Effector CD8-positive, alpha-beta T cell (primary cell): ENCODE data around the gene ARHGEF1.

Experiments used
- DNase-seq: peaks from one replicate; lab custom pipeline; 2025; lab: John Stamatoyannopoulos, UW
- total RNA-seq, 4 experiments: gene quantifications; one replicate each; lab custom pipeline; 2026; lab: John Stamatoyannopoulos, UW

ARHGEF1 gene, protein sequence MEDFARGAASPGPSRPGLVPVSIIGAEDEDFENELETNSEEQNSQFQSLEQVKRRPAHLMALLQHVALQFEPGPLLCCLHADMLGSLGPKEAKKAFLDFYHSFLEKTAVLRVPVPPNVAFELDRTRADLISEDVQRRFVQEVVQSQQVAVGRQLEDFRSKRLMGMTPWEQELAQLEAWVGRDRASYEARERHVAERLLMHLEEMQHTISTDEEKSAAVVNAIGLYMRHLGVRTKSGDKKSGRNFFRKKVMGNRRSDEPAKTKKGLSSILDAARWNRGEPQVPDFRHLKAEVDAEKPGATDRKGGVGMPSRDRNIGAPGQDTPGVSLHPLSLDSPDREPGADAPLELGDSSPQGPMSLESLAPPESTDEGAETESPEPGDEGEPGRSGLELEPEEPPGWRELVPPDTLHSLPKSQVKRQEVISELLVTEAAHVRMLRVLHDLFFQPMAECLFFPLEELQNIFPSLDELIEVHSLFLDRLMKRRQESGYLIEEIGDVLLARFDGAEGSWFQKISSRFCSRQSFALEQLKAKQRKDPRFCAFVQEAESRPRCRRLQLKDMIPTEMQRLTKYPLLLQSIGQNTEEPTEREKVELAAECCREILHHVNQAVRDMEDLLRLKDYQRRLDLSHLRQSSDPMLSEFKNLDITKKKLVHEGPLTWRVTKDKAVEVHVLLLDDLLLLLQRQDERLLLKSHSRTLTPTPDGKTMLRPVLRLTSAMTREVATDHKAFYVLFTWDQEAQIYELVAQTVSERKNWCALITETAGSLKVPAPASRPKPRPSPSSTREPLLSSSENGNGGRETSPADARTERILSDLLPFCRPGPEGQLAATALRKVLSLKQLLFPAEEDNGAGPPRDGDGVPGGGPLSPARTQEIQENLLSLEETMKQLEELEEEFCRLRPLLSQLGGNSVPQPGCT
- 629 to 1,257 (median 970) reads per million in 4 experiments for total RNA-seq

DNA sequence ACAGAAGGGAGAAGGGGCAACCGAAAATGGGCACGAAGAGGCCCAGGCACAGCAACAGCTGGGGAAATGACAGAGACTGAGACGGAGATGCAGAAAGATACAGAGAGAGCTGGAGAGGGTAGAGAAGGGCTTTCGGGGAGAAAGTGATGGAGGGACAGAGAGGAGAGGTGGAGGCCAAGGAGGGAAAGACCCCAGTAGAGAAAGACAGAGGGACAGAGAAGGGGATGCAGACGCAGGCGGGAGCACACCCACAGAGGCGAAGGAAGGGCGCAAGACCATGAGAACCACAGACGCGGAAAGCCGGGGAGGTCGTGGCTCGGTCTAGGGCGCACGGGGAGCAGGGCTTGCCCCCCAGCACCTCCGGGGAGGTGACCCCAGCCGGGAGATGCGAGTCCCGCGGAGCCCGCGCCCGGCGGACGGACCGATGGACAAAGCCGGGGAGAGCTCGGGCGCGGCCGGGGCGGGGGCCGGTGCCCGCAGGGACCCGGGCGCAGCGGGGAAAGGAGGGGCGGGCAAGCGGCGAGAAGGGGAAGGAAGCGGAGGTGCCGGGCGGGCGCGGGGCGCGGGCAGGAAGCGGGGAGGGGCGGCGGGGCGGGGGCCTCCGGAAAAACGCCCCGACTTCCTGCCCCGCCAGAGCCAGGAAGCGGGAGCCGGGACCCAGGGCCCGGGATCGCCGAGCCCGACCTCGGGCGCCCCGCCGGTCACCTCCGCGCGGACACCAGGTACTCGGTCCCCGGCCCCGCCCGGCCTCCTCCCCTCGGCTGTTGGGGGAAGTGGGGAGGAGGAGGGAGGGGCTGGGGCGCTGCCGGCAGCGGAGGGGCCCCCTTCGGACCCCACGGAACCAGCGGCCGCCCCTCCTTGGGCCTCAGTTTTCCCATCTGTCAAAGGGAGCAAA is at the start of gene ARHGEF1:
ARHGEF1 (plus strand) TSS at position 617 of the 895 bp plus-strand sequence. CDS start 4,899 bp downstream, outside the sequence.
- peak; percentile 27 for DNase-seq

DNA sequence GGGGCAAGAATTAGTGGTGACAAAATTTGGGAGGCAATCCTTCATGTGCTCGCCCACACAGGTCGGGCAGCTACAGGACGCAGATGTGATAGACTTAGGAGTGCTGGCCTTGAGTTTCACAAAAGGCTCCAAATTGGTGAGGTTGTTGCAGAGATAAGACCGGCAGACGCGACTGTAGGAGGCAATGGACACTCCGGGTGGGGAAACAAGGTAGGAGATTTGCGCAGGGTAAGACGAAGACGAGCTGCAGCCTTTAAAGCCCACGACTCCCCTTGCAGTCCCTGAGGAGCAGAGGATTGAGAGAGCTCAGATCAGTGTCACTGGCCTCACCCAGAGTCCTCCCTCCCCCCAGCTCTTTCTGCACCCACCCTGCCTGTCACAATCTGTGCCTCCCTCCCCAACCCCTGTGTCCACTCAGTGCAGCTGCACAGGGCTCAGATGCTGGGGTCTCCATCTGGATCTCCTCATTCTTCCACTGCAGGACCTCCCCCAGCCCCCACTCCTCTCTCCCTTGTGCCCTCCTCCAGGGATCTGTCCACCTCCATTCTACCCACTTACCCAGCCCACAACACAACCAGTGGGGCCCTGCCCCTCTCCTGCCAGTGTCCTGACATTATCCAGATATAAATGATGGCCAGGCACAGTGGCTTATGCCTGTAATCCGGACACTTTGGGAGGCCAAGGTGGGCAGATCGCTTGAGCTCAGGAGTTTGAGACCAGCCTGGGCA is 44.8 kb upstream of the ARHGEF1 start:
- no peak for DNase-seq

DNA sequence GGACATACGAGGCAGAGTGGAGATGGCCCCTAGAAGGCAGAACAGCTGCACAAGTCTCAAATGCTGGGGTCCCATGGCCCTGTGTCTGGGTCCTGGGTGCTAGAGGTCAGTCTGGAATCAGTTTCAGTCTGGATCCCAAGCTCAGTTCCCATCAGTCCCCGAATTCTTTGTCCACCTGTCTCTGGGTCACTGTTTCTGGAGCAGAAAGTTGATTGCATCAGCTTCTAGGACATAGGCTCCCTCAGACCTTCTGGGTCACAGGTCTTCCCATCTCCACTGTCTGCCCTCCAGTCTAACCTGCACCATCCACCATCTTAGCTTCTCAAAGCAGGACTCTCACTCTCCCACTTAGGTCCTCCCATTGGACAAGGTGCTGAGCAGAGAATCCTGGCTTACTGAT is 43.8 kb upstream of the ARHGEF1 start:
- no peak for DNase-seq

DNA sequence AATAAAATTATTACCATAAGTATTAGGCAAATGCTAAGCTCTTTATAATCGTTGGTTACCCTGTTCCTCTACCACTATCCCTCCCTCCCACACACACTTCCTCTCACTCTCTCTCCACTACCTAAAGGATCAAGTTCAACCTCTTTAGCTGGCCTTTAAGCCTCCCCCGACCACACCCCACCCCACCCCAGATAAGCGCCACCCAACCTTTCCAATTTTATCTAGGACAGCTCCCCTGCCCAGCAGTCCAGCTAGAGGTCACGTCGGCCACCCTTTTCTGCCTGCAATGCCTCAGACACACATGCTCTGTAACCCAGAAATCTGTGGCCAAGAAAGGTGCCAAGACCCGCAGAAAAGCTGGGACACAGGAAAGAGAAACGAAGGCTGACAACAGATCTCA is 39.6 kb upstream of the ARHGEF1 start:
- no peak for DNase-seq

DNA sequence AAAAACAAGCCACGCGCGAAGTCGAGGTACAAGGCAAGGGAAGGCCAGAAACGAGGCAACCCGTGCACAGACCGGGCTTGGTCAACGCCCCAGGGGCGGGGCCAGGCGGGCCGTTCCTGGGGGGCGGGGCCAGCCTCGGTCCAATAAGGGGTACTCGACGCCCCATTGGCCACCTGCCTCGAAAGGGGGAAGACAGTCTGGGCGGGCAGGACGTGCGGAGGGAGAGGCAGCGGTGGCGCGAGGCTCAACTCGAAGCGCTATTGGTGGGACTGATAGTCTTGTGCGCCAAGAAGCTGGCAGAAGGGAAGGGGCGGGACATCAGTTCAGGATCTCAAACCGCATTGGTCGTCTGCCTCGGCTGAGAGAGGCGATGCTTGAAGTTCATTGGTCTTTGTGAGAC is 38.4 kb upstream of the ARHGEF1 start, which contains the start of gene LYPD4:
LYPD4 (minus strand) TSS at position 83 of the 400 bp plus-strand sequence. CDS start 5,398 bp downstream, outside the sequence.
- no peak for DNase-seq

DNA sequence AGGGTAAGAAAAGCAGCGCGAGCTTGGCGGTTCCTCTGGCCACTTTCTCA is 38.2 kb upstream of the ARHGEF1 start, which contains the start of gene DMRTC2:
DMRTC2 (plus strand) TSS at position 42 of the 50 bp plus-strand sequence. CDS start 2,387 bp downstream, outside the sequence.
- DNase-seq, result no peak

DNA sequence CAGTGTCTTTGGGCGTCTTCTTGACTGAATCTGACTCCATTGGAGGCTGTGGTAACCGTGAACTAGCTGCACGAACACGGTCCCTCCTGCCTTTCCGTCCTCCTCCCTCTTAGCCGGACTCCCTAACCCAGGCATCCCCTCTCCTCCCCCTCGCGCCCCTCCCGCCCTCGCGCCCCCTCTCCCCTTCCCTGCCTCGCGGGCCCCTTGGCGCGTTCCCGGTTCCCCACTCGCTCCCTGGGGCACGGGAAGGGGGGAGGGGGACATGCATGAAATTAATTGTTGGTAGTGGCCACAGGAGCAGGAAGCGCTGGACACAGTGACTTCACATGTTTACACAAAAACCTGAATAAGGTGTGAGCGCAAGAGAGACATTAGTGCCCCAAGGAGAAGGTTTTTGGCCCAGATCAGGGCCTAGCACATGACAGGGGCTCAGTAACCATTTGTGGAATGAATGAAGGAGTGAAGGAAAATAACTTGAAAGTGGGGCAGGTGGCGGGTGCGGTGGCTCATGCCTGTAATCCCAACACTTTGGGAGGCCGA is 37.9 kb upstream of the ARHGEF1 start:
- DNase-seq, result no peak

DNA sequence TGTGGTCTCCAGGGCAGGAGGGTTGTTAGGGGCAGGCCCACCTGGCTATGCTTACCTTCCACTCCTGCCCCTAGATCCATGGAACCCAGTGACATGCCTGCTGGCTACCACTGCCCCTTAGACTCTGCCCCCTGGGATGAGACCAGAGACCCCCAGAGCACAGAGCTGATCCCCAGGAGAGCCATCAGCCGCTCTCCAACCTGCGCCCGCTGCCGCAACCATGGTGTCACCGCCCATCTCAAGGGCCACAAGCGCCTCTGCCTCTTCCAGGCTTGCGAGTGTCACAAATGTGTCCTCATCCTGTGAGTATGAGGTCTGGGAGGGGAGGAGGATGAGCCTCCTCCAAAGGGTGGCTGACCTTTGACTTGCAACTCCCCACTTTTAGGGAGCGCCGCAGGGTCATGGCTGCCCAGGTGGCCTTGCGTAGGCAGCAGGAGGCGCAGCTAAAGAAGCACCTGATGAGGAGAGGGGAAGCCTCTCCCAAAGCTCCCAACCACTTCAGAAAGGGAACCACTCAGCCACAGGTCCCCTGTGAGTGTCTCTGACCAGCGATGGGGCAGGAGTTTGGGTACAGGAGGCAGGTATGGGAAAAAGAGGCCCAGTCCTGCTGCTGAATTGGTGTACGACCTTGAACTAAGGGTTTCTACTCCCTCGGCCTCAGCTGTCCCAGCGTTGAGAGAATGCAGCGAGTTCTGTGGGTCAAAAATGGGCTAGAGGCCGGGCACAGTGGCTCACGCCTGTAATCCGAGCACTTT is 35.5 kb upstream of the ARHGEF1 start:
- no peak for DNase-seq

DNA sequence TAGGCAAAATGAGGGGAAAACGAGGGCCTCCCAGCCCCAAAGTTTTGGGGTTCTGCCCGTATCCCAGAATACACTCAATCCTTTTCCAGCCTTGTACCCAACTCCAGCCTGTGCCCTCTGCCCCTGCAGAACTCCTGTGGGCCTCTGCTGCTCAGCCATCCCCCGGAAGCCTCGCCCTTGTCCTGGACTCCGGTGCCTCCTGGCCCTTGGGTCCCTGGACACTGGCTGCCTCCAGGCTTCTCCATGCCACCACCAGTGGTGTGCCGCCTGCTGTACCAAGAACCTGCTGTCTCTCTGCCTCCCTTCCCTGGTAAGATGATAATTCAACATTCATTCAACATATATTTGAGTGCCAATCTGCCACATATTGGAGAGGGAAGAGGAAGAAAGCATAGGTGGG is 34.3 kb upstream of the ARHGEF1 start:
- no peak for DNase-seq

DNA sequence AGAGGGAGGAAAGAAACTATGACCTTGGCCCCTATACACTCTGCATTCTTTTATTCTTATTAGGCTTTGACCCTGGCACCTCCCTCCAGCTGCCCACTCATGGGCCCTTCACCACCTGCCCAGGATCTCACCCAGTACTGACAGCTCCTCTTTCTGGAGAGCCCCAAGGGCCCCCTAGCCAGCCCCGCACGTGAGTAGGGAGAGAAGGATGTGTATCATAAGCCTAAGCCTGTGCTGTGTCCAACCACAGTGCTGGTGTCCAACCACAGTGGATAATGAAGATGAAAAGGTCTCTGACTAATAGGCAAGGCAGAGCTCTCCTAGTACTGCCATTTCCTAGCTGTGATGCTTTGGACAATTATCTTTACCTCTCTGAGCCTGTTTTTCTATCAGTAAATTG is 33.9 kb upstream of the ARHGEF1 start:
- no peak for DNase-seq

DNA sequence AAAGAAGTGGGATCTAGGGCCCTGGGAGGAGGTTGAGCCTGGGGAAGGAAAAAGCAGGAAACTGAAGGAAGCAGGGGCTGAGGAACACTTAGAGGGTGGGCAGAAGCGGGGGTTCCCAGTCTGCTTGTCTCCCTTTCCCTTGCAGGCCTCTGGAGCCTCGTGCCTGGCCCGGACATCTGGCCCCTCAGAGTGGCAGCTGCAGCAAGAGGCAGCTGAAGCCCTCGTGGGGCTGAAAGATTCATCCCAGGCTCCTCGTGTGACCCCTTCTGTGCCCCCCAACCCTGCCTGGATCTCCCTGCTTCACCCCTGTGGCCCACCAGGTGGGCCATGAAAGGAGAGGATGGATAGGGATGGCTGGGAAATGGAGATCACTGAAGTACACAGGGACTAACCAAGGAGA is 32.6 kb upstream of the ARHGEF1 start:
- no peak for DNase-seq

DNA sequence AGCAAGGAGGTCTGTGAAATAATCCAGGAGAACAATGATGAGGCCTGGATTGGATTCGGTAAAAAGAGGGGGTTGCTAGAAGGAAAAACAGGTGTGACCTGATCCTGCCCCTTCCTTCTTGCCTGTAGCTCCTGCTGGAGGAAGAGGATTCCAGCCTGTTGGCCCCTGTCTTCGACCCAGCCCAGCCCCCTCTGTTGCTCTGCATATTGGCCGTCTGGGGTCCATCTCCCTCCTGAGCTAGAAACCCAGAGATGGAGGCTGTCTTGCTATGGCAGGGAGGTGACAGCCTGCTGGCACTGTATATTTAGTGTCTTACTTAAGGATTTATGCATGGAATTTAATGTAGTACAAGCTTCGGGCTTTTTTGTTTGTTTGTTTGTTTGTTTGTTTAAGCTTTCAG is 31.5 kb upstream of the ARHGEF1 start:
- no peak for DNase-seq

DNA sequence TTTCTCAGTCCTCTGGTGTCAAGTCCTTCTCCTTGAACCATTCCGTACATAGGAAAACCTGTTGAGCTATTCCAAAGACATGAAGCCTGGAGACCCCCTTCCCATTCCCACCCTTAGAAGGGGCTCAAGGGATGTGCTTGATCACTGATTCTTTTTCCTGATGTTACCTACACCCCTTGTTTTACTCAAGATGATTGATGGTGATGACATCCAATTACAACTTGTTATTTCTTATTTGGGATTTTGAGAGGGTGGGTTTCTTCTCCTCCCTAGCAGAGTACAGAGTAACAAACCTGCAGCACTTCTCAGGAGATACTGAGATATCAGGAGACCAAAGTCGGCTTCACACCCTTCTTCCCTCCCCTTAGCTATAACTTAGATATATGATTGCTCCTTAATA is 29.6 kb upstream of the ARHGEF1 start:
- no peak for DNase-seq

DNA sequence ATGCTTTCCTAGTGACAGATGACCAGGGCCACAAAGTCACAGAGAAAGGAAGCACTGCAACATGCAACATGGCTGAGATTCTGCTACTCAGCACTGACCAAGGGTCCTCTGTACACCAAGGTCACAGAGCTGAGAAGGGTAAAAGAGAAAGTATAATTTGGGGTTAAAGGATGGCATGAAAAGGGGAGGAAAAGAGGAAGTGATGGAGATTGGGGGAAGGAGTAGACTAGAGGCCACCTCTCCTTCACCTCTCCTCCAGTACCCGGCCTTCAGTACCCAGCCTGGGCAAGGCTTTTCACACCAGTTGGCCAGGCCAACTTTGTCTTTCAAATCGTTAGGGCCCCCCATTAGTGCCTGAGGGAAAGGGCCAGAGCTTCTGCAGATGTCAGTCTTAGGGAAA is 29.2 kb upstream of the ARHGEF1 start:
- DNase-seq, result no peak

DNA sequence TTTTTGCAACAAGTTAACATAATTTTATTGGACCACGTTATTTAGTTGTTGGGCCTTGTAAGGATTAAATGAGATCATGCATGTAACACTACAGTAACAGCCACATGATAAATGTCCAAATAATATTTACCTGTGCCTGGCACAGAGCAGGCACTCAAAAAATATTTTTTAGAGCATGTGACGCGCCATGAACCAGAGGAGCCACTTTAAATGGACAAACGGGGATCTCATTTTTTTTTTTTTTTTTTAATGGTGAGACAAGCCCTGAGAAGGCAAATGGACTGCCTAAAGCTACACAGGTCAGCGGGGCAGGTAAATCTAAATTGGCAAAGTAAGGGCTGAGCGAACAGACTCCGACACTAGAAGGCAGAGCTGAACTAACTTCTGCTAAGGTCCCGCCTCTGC is 23.8 kb upstream of the ARHGEF1 start:
- DNase-seq, result no peak

DNA sequence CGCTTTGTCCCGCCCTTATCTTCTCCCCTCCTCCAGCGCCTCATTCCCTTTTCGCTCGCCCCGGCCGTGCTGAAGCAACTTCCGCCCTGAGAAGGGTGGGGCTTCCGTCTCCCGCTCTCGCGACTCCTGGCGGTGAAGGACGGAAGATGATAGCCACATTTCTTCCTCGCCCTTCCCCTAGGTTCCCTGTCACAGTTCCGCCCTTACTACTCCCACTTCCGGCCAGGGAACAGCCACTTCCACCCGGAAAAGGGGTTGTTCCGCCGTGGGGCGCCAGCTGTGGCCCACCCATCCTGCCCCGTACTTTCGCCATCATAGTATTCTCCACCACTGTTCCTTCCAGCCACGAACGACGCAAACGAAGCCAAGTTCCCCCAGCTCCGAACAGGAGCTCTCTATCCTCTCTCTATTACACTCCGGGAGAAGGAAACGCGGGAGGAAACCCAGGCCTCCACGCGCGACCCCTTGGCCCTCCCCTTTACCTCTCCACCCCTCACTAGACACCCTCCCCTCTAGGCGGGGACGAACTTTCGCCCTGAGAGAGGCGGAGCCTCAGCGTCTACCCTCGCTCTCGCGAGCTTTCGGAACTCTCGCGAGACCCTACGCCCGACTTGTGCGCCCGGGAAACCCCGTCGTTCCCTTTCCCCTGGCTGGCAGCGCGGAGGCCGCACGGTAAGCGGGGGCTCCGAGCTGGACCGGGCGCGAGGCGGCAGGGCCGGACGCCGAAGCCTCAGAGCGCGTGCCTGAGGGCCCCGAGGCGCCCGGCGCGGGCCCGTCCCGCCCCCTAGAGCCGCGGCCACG is 23.2 kb upstream of the ARHGEF1 start, which contains the start of gene RPS19:
RPS19 (plus strand) TSS at position 638 of the 801 bp plus-strand sequence. CDS start 520 bp downstream, outside the sequence.
- peak; percentile 97 for DNase-seq

DNA sequence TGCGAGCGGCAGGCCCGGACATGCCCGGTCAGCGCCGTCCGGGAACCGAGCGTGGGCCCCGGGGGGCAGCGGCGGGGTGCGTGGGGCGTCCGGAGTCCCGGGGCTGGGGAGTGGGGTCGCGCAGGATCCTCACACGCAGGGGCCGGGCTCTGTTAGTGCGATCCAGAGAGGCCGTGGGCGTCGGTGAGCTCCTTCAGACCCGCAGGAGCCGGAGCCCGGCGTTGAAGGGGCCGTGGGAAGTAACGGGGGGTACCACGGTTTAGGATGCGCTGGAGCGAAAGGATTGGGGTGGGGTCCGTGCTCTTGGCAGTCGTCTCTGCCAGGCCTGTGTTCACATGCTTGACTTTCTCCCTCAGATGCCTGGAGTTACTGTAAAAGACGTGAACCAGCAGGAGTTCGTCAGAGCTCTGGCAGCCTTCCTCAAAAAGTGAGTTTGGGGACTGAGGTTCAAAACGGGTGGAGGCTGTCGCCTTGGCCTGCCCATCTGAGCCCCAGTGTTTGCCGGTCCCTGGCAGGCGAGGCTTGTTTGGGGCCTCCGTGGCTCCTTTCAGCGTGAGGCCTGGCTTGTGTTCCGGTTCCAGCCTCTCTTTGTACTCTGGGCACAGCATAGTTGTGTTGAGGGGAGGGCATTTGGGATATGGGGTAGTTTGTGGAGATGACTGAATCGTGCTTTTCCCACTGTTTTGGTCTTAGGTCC is 22.4 kb upstream of the ARHGEF1 start:
- no peak for DNase-seq

DNA sequence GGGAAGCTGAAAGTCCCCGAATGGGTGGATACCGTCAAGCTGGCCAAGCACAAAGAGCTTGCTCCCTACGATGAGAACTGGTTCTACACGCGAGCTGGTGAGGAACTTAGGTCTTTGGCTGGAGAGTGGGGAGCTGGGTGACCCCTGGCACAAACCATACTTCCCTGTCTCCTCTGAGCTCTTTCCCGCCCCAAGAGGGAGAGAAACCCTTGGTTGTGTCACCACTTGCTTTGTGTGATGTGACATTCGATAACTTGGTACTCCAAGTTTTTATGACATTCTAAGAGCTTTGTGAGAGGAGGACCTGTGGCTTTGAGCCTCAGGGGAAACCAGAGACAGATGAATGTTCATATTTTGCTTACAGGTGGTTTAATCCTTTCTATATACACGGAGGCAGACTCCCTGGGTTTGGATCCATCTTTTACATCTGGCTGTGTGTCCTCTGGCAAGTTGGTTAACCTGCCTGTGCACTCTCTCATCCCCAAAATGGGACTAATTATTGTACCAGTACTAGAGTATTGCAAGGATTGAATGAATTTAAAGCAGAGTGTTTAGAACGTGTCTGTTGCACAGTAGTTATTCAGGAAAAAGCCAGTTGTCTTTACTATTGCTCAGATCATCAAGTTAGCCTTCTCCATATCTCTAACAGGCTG is 21.7 kb upstream of the ARHGEF1 start:
- no peak for DNase-seq
